ENCODE measurements around the gene CRISP1.

- no peak for TF ChIP-seq POLR2A (IDR thresholded peaks at IDR 0.05)
- no peak for TF ChIP-seq CTCF (IDR thresholded peaks at IDR 0.05)
Observed at GRCh38 chr6:49855221-49855620, 11.1 kb downstream of the CRISP1 start.

Measured in esophagus squamous epithelium (tissue), 4 donors.